GM18507 (cell line): ENCODE data around the gene SLC25A33.
"Not testable (repeated sequence)": the region's sequence is repeated elsewhere in the genome, so short reads cannot be mapped to it uniquely, and the experiment has no call there.

Experiments used
- DNase-seq: peaks from one replicate; pipeline ENCODE4 v3.0.0; 2011; ENCODE audit warnings: low read depth; ENCODE audit not compliant: insufficient read length; ENCODE audit errors: extremely low spot score
- FAIRE-seq: peaks from 2 replicates; lab custom pipeline; 2011; peaks lifted over from hg19 to GRCh38; lab: Jason Lieb, UNC

SLC25A33 gene, protein sequence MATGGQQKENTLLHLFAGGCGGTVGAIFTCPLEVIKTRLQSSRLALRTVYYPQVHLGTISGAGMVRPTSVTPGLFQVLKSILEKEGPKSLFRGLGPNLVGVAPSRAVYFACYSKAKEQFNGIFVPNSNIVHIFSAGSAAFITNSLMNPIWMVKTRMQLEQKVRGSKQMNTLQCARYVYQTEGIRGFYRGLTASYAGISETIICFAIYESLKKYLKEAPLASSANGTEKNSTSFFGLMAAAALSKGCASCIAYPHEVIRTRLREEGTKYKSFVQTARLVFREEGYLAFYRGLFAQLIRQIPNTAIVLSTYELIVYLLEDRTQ

DNA sequence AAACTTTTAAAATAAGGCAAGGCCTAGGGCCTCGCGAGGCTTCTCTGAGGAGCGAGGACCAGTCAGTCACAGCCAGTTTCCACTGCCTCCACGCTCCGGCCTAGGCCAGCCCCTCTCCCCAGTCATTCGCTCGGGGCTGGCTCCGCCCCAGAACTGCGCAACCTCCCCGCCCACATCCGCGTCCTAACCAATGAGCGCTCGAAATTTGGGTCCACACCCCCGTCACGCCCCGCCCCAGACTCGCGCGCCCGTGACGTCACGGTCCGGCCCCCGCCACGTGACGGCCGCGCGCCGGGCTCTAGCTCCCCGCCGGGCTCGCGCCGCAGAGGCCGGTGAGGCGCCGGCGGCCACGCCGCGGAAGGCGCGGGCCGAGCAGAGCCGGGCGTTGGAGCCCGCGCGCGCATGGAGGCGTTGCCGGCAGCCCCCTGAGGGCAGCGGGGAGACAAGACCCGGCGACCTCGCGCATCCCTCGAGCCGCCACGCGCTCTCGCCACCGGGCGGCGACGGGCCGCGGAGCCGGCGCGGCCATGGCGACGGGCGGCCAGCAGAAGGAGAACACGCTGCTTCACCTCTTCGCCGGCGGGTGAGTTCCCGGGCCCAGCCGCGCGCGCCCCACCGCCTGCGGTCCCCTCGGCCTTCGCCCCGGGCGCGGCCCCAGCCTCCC lies at the start of gene SLC25A33:
Gene SLC25A33, plus strand, starts transcription at position 301 of the 664 bp plus-strand sequence. Its CDS starts 227 bp downstream, at position 528.
- peak; percentile 100 for FAIRE-seq

DNA sequence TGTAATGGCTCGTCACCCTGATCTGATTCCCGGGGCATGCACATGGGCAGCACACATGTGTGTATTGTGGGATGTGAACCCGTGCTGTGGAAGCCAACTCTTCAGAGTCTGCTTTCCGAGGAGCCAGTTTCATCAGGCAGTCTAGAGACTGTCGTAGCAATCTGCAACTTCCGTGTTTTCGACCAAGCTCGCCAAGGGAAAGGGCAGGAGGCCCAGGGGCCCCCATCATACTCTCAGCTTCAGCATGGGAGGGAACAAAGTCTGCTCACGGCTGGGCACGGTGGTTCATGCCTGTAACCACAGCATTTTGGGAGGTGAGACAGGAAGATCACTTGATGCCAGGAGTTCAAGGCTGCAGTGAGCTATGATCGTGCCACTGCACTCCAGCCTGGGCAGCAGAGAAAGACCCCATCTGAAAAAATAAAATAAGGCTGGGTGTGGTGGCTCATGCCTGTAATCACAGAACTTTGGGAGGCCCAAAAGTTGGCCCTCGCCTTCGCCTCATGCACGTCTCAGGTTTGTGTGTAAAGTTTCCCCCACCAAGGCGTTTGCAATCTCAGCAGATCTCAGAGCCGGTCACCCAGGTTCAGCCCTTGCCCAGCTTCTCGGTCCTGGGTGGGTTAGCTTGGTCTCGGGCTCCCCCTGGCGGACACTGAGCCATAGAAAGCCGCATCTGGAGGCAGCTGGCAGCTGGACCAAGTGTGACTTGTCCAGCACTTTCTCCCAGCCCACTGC lies 48.5 kb upstream of the SLC25A33 start:
- FAIRE-seq (peak; percentile 86), DNase-seq (peak; percentile 61)

More for the DNA sequence above, at the start of gene SLC25A33:
- peak; percentile 97 for DNase-seq

DNA sequence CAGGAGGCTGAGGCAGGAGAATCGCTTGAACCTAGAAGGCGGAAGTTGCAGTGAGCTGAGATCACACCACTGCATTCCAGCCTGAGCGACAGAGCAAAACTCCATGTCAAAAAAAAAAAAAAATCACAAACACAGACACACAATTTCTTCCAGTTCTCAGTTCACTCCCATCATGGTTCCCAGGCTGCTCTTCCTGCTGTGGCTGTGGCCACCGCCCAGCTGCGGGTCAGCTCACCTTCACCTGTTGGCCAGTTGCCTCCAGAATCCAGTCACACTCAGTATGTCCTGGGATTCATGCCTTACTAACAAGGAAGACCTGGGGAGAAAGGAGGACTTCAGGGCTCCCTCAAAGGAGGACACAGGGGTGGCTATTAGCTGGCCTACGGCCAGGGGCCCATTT lies 45.9 kb upstream of the SLC25A33 start:
- DNase-seq (no peak), FAIRE-seq (no peak)

DNA sequence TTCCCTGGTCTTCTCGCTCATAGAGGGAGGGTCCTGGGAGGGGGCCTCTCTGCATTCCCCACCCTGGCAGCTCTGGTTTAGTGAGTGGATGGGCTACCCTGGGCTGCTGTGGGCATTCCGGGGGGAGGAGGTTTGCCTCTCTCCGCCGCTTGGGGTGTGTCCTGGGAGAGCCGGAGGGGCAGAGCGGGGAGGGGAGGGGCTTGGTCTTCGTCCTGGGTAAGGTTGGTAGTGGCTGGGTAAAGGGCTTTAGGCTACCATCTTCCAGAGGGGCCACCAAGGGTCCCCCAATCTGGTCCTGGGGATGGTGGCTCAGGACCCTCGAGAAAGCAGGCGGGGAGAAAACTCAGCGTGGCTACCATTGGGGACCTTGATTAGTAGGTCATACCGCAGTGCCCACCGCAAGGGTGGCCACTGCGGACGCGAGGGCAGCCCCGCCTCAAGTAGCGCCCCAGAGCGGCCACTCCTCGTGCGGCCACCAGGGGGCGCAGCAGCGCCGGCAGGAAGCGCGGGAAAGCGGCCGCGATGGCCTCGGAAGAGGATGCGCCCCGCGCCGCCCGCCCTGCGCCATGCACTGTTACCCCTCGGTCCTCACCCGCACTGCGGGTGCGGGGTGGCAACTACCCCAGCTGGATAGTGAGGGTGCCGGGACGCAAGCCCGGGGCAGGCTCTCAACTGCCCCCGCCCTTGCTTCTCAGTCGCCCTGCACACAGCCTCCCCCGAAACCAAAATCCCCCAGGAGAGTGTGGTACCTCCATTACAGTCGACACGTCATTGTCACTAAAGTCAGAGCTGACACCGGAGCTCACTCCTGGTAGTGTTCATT lies 44.1 kb upstream of the SLC25A33 start:
- FAIRE-seq: no peak
- DNase-seq: peak; percentile 54

DNA sequence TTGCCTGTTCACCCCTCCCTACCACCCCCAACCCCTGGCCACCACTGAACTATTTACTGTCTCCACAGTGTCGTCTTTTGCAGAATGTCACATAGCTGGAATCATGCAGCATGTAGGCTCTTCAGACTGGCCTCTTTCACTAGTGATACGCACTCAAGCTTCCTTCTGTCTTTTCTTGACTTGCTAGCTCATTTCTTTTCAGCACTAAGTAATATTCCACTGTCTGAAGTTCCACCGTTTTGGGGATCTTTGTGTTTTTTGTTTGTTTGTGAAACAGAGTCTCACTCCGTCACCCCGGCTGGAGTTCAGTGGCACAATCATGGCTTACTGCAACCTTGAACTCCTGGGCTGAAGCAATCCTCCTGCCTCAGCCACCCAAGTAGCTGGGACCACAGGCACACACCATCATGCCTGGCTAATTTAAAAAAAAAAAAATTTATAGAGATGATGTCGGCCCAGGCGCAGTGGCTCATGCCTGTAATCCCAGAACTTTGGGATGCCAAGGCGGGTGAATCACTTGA lies 43.4 kb upstream of the SLC25A33 start:
- FAIRE-seq (no peak), DNase-seq (no peak)

DNA sequence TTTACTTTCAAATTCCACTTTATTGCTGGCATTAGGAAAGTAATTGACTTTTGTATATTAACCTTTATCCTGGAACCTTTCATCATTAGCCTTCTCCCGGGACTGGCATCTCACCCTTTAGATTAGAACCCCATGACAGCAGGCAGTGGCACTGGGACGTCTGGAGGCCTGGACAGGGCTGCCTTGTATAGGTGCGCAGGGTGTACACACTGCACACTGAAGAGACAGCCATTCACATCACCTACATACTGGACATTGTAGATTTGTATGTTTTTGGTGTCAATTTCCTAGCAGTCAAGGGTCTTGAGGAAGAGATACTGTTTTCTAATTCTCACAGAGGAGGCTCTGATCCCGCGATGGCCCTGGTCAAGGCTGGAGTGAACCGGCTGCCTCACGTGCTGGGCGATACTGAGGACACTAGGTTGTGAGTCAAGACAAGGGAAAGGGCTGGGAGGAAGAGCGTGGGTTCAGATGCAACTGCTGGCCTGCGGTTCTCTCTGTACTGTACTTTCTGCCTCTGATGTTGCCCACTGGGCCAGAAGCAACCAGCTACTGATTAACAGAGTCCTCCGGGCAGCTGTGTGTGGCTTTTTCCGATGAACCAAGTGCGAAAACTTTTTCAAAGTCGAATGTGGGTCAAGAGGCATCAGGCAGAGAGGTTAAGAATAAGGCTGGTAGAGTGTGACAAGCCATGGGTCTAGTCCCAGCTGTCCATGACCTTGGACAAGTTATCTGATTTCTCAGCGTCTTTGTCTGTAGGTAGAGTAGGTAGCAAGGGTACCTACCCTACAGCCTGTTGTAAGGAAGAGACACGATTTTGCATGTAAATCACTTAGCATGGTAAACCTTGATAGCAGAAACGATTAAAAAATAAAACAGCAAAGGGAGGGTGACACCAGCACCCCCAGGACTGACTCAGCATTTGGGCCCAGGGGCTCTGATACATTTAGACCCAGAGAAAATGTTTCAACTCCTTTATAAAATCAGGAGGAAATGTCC lies 38.2 kb upstream of the SLC25A33 start:
- FAIRE-seq: no peak

DNA sequence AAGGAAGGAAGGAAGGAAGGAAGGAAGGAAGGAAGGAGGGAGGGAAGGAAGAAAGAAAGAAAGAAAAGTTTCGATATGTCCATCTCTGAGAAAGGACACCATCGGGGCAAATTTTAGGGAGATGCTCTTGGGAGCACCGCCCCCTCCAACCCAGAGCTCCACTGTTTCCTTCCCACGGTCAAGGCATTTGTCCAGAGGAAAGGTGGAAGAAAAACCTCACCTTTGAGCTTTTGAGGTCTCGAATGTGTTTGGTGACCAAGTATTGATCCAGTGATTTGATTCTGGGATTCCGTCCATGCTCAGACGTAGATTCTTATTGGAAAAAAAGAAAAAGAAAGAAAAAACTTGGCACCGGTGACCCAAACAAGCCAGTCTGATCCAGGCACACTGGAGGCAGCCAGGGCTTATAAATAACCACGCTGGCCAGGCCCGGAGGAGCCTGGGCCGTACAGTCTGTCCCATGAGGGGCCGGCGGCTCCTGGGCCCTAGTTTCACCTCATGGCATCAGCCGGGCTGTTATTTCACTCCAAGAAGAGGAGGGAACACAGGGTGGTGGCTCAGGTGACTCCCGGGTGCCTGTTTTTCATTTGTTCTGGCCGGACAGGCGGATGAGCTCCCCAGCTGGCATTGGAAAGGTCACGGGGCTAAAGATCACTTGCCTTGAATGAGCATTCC lies 36.1 kb upstream of the SLC25A33 start:
- DNase-seq (no peak), FAIRE-seq (no peak)

More for the DNA sequence above, 38.2 kb upstream of the SLC25A33 start:
- DNase-seq: no peak

DNA sequence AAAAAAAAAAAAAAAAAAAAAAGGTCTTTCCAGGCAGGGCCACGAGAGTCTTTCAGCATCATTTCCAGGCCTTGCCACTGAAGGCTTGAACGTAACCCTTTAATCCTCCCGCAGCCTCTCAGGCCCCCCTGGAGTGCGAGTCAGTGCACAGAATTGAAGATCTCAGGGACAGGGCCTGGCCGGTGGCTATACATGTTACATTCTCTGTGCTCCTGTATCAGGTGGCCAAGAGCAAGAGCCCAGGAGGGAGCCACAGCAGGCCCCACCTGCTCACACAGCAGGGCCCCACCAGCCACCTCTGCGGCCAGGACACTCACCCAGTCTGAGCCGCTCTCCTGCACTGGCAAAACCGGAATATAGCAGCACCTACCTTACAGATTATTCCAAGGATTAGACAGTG lies 34.1 kb upstream of the SLC25A33 start:
- no peak for DNase-seq
- FAIRE-seq: no peak

DNA sequence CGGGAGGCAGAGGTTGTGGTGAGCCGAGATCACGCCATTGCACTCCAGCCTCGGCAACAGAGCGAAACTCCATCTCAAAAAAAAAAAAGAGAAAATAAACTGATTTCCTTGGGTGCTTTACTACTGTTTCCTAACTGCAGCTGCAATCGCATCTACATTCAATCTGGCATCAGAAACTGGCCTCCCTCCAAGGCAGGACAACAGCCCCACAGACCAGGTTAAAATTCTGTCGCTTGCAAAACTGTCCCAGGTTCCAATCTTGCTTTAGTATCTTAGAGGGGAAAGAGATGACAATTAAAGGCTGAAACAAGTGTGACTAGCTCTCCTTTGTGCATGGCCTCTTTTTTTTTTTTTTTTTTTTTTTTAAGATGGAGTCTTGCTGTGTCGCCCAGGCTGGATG lies 32.4 kb upstream of the SLC25A33 start:
- no peak for FAIRE-seq

DNA sequence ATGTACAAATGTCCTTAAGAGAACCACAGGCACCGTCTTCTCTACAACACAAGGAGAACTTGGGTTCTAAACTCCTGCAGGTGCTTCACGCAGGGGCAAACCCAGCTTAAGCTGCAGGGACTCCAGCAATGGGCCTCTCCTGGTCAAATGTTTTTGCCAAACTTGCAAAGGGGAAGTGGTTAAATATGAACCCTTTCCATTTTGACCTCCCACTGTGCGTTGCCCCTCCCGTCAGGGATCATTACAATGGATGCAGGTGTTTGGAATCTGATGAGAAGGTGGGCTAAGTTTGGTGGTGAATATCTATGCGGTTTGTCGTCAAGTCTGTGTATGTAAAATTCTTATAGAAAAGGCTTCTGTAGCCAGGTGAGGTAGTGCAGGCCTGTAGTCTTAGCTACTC lies 29.1 kb upstream of the SLC25A33 start:
- FAIRE-seq: no peak

More for the DNA sequence above, 32.4 kb upstream of the SLC25A33 start:
- DNase-seq: no peak

DNA sequence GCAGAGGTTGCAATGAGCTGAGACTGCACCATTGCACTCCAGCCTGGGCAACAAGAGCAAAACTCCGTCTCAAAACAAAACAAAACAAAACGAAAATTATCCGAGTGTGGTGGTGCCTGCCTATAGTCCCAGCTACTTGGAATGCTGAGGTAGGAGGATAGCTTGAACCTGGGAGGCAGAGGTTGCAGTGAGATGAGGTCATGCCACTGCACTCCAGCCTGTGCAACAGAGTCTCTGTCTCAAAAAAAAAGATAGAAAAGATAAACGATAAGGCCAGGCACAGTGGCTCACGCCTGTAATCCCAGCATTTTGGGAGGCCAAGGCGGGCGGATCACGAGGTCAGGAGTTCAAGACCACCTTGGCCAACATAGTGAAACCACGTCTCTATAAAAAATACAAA lies 23.7 kb upstream of the SLC25A33 start:
- DNase-seq, FAIRE-seq: not testable (repeated sequence)

More for the DNA sequence above, 29.1 kb upstream of the SLC25A33 start:
- no peak for DNase-seq

DNA sequence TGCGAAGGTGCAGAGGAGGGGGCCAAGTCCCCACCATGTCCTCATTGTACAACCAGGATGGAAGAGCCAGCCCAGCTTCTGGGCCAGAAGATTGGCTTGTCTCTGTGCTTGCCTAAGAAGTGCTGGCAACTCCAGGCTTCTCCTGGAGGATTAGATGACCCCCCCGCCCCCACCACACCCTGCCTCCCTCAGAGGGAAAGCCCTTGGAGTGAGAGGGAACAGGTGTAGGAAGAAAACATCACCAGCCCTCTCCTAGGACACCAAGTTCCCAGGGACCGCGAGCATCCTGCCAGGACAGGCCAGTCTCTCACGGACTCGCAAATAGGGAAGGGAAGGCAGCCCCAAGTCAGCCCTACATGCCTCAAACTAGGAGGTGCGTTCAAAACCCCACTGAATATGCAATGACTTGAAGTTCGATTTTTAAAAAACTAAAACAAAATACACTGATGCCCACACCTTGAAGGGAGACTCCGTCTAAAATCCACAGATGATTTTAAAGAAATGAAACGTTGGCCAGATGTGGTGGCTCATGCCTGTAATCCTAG lies 20.7 kb upstream of the SLC25A33 start:
- no peak for DNase-seq
- no peak for FAIRE-seq

DNA sequence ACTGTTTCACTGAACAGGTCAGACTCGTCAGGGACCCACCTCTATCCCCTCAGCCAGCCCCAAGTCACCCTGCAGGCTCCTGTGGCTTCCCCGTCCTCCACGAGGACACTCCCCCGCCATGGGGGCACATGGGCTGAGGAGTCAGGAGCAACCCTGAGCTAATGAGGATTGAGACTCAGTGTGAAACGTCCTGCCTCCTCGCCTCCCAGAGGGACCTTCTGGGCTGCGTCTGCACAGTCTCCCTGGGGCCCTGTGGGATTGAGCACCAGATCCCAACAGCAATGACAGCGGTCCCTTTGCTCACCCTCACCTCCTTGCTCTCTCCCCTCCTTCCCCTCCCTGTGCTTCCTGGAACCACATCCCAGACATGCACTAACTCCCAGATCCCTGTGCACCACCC lies 18.9 kb upstream of the SLC25A33 start:
- FAIRE-seq (no peak), DNase-seq (no peak)

DNA sequence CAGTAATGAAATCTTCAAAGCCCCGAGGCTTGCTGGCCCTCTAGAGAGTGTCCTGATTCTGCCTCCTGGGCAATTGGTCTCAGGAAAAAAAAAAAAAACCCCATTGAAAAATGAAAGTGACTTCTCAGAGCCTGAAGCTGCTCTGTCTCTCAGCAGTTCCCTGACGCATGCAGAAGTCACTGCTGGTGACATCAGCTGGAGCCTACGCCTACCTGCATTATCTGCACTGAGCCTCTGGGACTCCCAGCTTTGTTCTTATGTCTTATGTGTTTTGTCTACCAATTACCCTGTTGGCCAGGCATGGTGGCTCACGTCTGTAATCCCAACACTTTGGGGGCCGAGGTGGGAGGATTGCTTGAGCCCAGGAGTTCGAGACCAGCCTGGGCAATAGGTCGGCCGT lies 10.1 kb upstream of the SLC25A33 start:
- FAIRE-seq (peak; percentile 64), DNase-seq (no peak)

DNA sequence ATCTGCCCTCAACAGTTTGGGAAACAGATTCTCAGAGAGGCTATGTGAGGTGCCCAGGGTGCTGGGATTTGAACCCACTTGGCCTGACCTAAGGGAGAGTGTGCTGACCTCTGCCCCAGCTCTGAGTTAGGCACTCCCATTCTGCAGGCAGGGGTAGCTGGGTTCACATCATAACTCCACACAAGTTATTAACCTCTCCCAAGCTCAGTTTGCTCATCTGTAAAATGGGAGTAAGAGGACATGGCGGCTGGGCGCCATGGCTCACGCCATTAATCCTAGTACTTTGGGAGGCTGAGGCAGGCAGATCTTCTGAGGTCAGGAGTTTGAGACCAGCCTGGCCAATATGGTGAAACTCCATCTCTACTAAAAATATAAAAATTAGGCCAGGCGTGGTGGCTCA lies 8.9 kb upstream of the SLC25A33 start:
- no peak for DNase-seq
- no peak for FAIRE-seq

DNA sequence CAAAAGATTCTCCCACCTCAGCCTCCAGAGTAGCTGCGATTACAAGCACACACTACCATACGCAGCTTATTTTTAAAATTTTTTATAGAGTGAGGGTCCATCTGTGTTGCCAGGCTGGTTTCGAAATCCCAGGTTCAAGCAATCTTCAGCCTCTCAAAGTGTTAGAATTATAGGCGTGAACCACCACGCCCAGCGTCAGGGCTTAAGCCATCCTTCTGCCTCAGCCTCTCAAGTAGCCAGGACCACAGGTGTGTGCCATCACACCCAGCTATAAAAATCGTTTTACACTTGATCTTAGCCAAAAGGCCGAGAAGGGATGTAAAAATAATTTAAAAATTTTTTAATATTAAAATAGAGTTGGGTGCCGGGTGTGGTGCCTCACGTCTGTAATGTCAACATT lies 4.3 kb upstream of the SLC25A33 start:
- no peak for FAIRE-seq
- no peak for DNase-seq

DNA sequence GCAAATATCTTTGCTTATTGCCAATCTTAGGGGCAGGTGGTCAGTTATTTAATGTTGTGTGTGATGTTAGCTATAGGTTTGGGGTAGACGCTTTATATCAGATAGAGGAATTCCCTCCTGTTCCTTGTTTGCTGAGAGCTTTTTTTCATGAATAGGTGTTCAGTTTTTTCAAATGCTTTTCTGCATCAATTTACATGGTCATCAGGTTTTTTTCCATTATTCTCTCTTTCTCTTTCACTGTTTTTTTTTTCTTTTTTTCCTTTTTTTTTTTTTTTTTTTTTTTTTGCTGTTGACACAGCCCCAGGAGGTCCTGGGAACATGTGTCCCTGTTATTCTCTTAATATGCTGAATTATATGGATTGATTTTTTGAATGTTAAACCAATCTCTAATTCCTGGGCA lies 3.0 kb upstream of the SLC25A33 start:
- FAIRE-seq (no peak), DNase-seq (no peak)
